HEK293 (cell line): ENCODE data around the gene COPS2.

ENCODE experiments used
- GLIS2 ChIP-seq: fragments of 450-650 bp; formaldehyde crosslinking; IDR thresholded peaks from 2 replicates; pipeline ENCODE4 v1.5.1; 2016; ENCODE audit warnings: missing biosample characterization, missing genetic modification characterization
- HIC1 ChIP-seq: fragments of 450-650 bp; formaldehyde crosslinking; IDR thresholded peaks from 2 replicates; pipeline ENCODE4 v1.5.1; 2016; ENCODE audit warnings: missing biosample characterization, missing genetic modification characterization
- KLF1 ChIP-seq: fragments of 450-650 bp; formaldehyde crosslinking; IDR thresholded peaks from 2 replicates; pipeline ENCODE4 v1.5.1; 2016; ENCODE audit warnings: missing biosample characterization, missing genetic modification characterization
- KLF16 ChIP-seq: fragments of 450-650 bp; formaldehyde crosslinking; IDR thresholded peaks from 2 replicates; pipeline ENCODE4 v1.5.1; 2017; ENCODE audit warnings: missing biosample characterization, missing genetic modification characterization
- KLF9 ChIP-seq: fragments of 450-650 bp; formaldehyde crosslinking; IDR thresholded peaks from 2 replicates; pipeline ENCODE4 v1.5.1; 2016; ENCODE audit warnings: missing biosample characterization, missing genetic modification characterization, low read depth
- MZF1 ChIP-seq: fragments of 450-650 bp; formaldehyde crosslinking; IDR thresholded peaks from 2 replicates; pipeline ENCODE4 v1.5.1; 2017; ENCODE audit warnings: missing biosample characterization, missing genetic modification characterization, borderline replicate concordance
- PATZ1 ChIP-seq: fragments of 450-650 bp; formaldehyde crosslinking; IDR thresholded peaks from 2 replicates; pipeline ENCODE4 v1.5.1; 2016; ENCODE audit warnings: missing biosample characterization, missing genetic modification characterization
- RBAK ChIP-seq: fragments of 450-650 bp; formaldehyde crosslinking; IDR thresholded peaks from 2 replicates; pipeline ENCODE4 v1.5.1; 2016; ENCODE audit warnings: missing biosample characterization, missing genetic modification characterization
- SCRT1 ChIP-seq: fragments of 450-650 bp; formaldehyde crosslinking; IDR thresholded peaks from 2 replicates; pipeline ENCODE4 v1.5.1; 2016; ENCODE audit warnings: missing biosample characterization, missing genetic modification characterization, borderline replicate concordance
- YY1 ChIP-seq: fragments of 450-650 bp; formaldehyde crosslinking; IDR thresholded peaks from 2 replicates; pipeline ENCODE4 v1.5.1; 2018; ENCODE audit warnings: missing biosample characterization, missing genetic modification characterization
- ZBTB21 ChIP-seq: fragments of 450-650 bp; formaldehyde crosslinking; IDR thresholded peaks from 2 replicates; pipeline ENCODE4 v1.5.1; 2017; ENCODE audit warnings: missing biosample characterization, missing genetic modification characterization
- ZFP41 ChIP-seq: fragments of 450-650 bp; formaldehyde crosslinking; IDR thresholded peaks from 2 replicates; pipeline ENCODE4 v1.5.1; 2016; ENCODE audit warnings: missing biosample characterization, missing genetic modification characterization, borderline replicate concordance
- ZNF114 ChIP-seq: fragments of 450-650 bp; formaldehyde crosslinking; IDR thresholded peaks from 2 replicates; pipeline ENCODE4 v1.5.0; 2017; ENCODE audit warnings: missing biosample characterization, missing genetic modification characterization
- ZNF174 ChIP-seq: fragments of 450-650 bp; formaldehyde crosslinking; IDR thresholded peaks from 2 replicates; pipeline ENCODE4 v1.5.0; 2017; ENCODE audit warnings: missing biosample characterization, mild to moderate bottlenecking, missing genetic modification characterization
- ZNF214 ChIP-seq: fragments of 450-650 bp; formaldehyde crosslinking; IDR thresholded peaks from 2 replicates; pipeline ENCODE4 v1.5.1; 2017; ENCODE audit warnings: missing biosample characterization, mild to moderate bottlenecking, missing genetic modification characterization, borderline replicate concordance
- ZNF26 ChIP-seq: fragments of 450-650 bp; formaldehyde crosslinking; IDR thresholded peaks from 2 replicates; pipeline ENCODE4 v1.5.1; 2016; ENCODE audit warnings: missing biosample characterization, missing genetic modification characterization
- ZNF37A ChIP-seq: fragments of 450-650 bp; IDR thresholded peaks from 2 replicates; pipeline ENCODE4 v1.5.1; 2018; ENCODE audit warnings: missing biosample characterization, missing genetic modification characterization
- ZNF398 ChIP-seq: fragments of 450-650 bp; formaldehyde crosslinking; IDR thresholded peaks from 2 replicates; pipeline ENCODE4 v1.5.1; 2017; ENCODE audit warnings: missing biosample characterization, missing genetic modification characterization
- ZNF416 ChIP-seq: fragments of 450-650 bp; formaldehyde crosslinking; IDR thresholded peaks from 2 replicates; pipeline ENCODE4 v1.5.1; 2016; ENCODE audit warnings: missing biosample characterization, missing genetic modification characterization
- ZNF510 ChIP-seq: fragments of 450-650 bp; formaldehyde crosslinking; IDR thresholded peaks from 2 replicates; pipeline ENCODE4 v1.5.1; 2018; ENCODE audit warnings: mild to moderate bottlenecking, missing genetic modification characterization, missing biosample characterization; ENCODE audit not compliant: insufficient replicate concordance
- ZNF560 ChIP-seq: fragments of 450-650 bp; formaldehyde crosslinking; IDR thresholded peaks from 2 replicates; pipeline ENCODE4 v1.5.1; 2017; ENCODE audit warnings: missing biosample characterization, missing genetic modification characterization, borderline replicate concordance
- ZNF639 ChIP-seq: fragments of 450-650 bp; formaldehyde crosslinking; IDR thresholded peaks from 2 replicates; pipeline ENCODE4 v1.5.1; 2016; ENCODE audit warnings: missing biosample characterization, missing genetic modification characterization
- ZNF654 ChIP-seq: fragments of 450-650 bp; formaldehyde crosslinking; IDR thresholded peaks from 2 replicates; pipeline ENCODE4 v1.5.1; 2016; ENCODE audit warnings: low read depth, missing biosample characterization, missing genetic modification characterization
- ZNF664 ChIP-seq: fragments of 450-650 bp; formaldehyde crosslinking; IDR thresholded peaks from 2 replicates; pipeline ENCODE4 v1.5.1; 2016; ENCODE audit warnings: missing biosample characterization, missing genetic modification characterization
- ZNF830 ChIP-seq: fragments of 450-650 bp; IDR thresholded peaks from 2 replicates; pipeline ENCODE4 v1.5.0; 2018; ENCODE audit warnings: missing biosample characterization, missing genetic modification characterization, low read depth, mild to moderate bottlenecking, moderate library complexity
- ZSCAN23 ChIP-seq: fragments of 450-650 bp; formaldehyde crosslinking; IDR thresholded peaks from 2 replicates; pipeline ENCODE4 v1.5.1; 2016; ENCODE audit warnings: missing biosample characterization, missing genetic modification characterization
- TF ChIP-seq, protein P1 (sequence below): fragments of 450-650 bp; formaldehyde crosslinking; optimal IDR thresholded peaks from 2 replicates; pipeline ENCODE3; 2016; ENCODE audit warnings: missing biosample characterization, mild to moderate bottlenecking, missing genetic modification characterization
- TF ChIP-seq, protein P2 (sequence below): fragments of 450-650 bp; IDR thresholded peaks from 2 replicates; pipeline ENCODE4 v1.5.1; 2018; ENCODE audit warnings: missing biosample characterization, missing genetic modification characterization

COPS2 gene

DNA sequence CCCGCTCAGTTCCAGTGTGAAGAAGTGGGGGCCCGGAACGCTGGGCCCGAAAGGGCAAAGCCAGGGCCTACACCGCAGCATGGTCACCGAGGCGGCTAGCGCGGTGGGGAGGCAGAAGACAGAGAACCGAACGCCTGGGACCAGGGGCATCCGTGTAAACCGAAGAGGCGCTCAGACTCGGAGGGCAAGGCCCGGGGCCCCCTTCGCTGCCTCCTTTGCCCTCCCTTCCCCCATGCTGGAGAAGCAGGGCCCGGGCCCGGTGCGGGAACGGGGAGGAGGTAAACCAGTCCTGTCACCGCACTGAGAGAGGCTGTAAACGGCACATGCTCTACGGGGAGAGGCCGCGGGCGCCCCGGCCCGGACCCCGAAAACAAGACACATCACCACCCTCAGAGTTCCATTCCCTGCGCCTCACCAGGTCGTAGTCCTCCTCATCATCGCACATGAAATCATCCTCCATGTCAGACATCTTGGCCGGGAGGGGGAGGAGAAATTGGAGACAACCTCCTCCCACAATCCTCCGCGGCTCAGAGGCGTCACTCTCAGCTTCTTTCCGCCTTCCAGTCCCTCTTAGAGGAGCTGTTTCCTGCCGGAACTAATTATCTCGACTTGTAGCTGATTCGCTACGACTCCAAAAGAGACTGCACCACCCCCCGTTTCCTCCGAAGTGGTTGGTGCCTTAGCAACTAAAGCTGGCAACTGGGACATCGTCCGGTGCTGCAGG lies at the start of gene COPS2 (continued):
- TF ChIP-seq ZNF114 (tag by site-specific recombination) (no peak), HIC1 (tag by site-specific recombination) (no peak), ZNF214 (tag by site-specific recombination) (no peak), KLF1 (no peak; the same call in 1 of the 2 replicates), ZNF639 (tag by site-specific recombination) (peak; percentile 95), ZFP41 (tag by site-specific recombination) (no peak), RBAK (tag by site-specific recombination) (no peak), ZNF416 (tag by site-specific recombination) (no peak), KLF9 (tag by site-specific recombination) (peak; percentile 8; the same call in 1 of the 2 replicates), ZNF830 (tag by site-specific recombination) (no peak), ZBTB21 (tag by site-specific recombination) (peak; percentile 67), YY1 (tag by site-specific recombination) (peak; percentile 71), ZNF560 (no peak), ZNF510 (tag by site-specific recombination) (no peak), ZNF398 (no peak), KLF16 (tag by site-specific recombination) (peak; percentile 79), GLIS2 (tag by site-specific recombination) (0 out of 2 replicates have a peak, but pooled peaks have one; percentile 25), ZNF26 (tag by site-specific recombination) (no peak), ZSCAN23 (no peak), ZNF654 (tag by site-specific recombination) (no peak), ZNF37A (tag by site-specific recombination) (no peak), MZF1 (no peak), ZNF174 (tag by site-specific recombination) (no peak), ZNF664 (tag by site-specific recombination) (0 out of 2 replicates have a peak, but pooled peaks have one; percentile 41), PATZ1 (peak; percentile 39), SCRT1 (tag by site-specific recombination) (no peak)
- TF ChIP-seq, protein P1, sequence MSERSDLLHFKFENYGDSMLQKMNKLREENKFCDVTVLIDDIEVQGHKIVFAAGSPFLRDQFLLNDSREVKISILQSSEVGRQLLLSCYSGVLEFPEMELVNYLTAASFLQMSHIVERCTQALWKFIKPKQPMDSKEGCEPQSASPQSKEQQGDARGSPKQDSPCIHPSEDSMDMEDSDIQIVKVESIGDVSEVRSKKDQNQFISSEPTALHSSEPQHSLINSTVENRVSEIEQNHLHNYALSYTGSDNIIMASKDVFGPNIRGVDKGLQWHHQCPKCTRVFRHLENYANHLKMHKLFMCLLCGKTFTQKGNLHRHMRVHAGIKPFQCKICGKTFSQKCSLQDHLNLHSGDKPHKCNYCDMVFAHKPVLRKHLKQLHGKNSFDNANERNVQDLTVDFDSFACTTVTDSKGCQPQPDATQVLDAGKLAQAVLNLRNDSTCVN (tag by site-specific recombination): no peak
- TF ChIP-seq, protein P2, sequence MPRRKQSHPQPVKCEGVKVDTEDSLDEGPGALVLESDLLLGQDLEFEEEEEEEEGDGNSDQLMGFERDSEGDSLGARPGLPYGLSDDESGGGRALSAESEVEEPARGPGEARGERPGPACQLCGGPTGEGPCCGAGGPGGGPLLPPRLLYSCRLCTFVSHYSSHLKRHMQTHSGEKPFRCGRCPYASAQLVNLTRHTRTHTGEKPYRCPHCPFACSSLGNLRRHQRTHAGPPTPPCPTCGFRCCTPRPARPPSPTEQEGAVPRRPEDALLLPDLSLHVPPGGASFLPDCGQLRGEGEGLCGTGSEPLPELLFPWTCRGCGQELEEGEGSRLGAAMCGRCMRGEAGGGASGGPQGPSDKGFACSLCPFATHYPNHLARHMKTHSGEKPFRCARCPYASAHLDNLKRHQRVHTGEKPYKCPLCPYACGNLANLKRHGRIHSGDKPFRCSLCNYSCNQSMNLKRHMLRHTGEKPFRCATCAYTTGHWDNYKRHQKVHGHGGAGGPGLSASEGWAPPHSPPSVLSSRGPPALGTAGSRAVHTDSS (tag by site-specific recombination): peak; percentile 79
